H1 (cell line): Measurements from ENCODE around the gene SOBP. TPM values are rescaled to one million over a fixed set of nuclear protein-coding genes. Genes with fewer than 3 reads are reported as not detected.

Experiments used
- ATF2 ChIP-seq: IDR thresholded peaks from 2 replicates; pipeline ENCODE4 v1.6.1; 2012; ENCODE audit warnings: low read length, inconsistent platforms
- CHD2 ChIP-seq: IDR thresholded peaks from 2 replicates; pipeline ENCODE4 v1.6.1; 2012; ENCODE audit warnings: low read length, improper control_type of control experiment
- CHD7 ChIP-seq: fragments of 300-600 bp; sonication (generic); IDR thresholded peaks from 2 replicates; pipeline ENCODE4 v1.7.1; 2012; ENCODE audit warnings: low read length, moderate library complexity, mild to moderate bottlenecking, inconsistent platforms; ENCODE audit not compliant: insufficient replicate concordance
- HDAC6 ChIP-seq: IDR thresholded peaks from one replicate; pipeline ENCODE4 v1.7.1; 2012; ENCODE audit warnings: low read depth, mild to moderate bottlenecking, inconsistent platforms, low read length, moderate library complexity
- RAD21 ChIP-seq, 2 experiments: IDR thresholded peaks in 1 of 2; conservative IDR thresholded peaks in 1 of 2; 2 replicates each; pipeline ENCODE4 v1.6.1; 2011; ENCODE audit warnings: low read depth in 2 of 2, low read length in 2 of 2, improper control_type of control experiment in 1 of 2, inconsistent platforms in 1 of 2, mild to moderate bottlenecking in 1 of 2, moderate library complexity in 1 of 2
- TBP ChIP-seq: IDR thresholded peaks from 2 replicates; pipeline ENCODE4 v1.6.1; 2011; ENCODE audit warnings: low read depth, low read length, improper control_type of control experiment
- USF2 ChIP-seq: IDR thresholded peaks from 2 replicates; pipeline ENCODE4 v1.6.1; 2011; ENCODE audit warnings: low read length, improper control_type of control experiment
- polyA plus RNA-seq, 7 experiments: library from polyadenylated mRNA; depleted of rRNA in 3 of 7; stranded (reverse) in 5 of 7; unstranded in 2 of 7; fragments of >200 nt in 5 of 7; fragments of 200-250 nt in 2 of 7; gene quantifications; 1 replicate in 5 of 7; 2 replicates in 1 of 7; 4 replicates in 1 of 7; pipeline versions ENCODE4 v1.2.1 to v1.2.3, GENCODE V29; 2011 to 2013; ENCODE audit warnings: missing spikeins in 2 of 7, mixed read lengths in 2 of 7
- total RNA-seq: library from RNA; stranded (reverse); fragmentation: NEBNext Ultra II Directional; extraction: Animal tissue kit (Norgen Biotek cat#: 25700); gene quantifications from 2 replicates; pipeline ENCODE4 v1.2.1, GENCODE V29; 2021

The SOBP gene
- total and polyA plus RNA-seq, 2 of the 8 experiments (the other 6 are each of a cell fraction or from before 2014, with no cell fraction given), result 0.45 to 6.2 TPM

- TF ChIP-seq USF2, result no peak
- TF ChIP-seq ATF2, result no peak
- TF ChIP-seq HDAC6, result no peak
- TF ChIP-seq TBP, result no peak
- TF ChIP-seq CHD7, result no peak
- no peak for TF ChIP-seq CHD2
- TF ChIP-seq RAD21 (IDR thresholded peaks at IDR 0.05 in 1 of 2, conservative IDR thresholded peaks at IDR 0.05 in 1 of 2; ENCODE audit: low read depth in 2 of 2, low read length in 2 of 2), result no peak
These were observed 50.5 kb downstream of the SOBP start (continued) for GRCh38 chr6:107540465-107540857.
